Cerebellar cortex (tissue), 1 donor: ENCODE measurements around the gene KCNA3.

Experiments used
- DNase-seq: peaks from one replicate; pipeline ENCODE4 v3.0.0-alpha.2; 2015; ENCODE audit warnings: low spot score

Gene KCNA3

GRCh38 chr1:110674337-110675059, at the start of gene KCNA3:
KCNA3 (minus strand) TSS chr1:110674940; CDS start chr1:110674809, 131 bp downstream.
- DNase-seq = peak; percentile 70

- no peak for DNase-seq
These were observed 48.1 kb upstream of the KCNA3 start for GRCh38 chr1:110722807-110723206.

- no peak for DNase-seq
These were observed 45.2 kb upstream of the KCNA3 start for GRCh38 chr1:110719908-110720307.

- no peak for DNase-seq
These were observed 43.7 kb upstream of the KCNA3 start for GRCh38 chr1:110718452-110718851.

- no peak for DNase-seq
These were observed 42.4 kb upstream of the KCNA3 start for GRCh38 chr1:110717179-110717578.

GRCh38 chr1:110714374-110714995, 39.7 kb upstream of the KCNA3 start:
- DNase-seq = no peak

GRCh38 chr1:110713221-110713620, 38.5 kb upstream of the KCNA3 start:
- no peak for DNase-seq

- no peak for DNase-seq
These were observed 35.6 kb upstream of the KCNA3 start for GRCh38 chr1:110710314-110710713.

GRCh38 chr1:110708974-110709440, 34.3 kb upstream of the KCNA3 start:
- no peak for DNase-seq

GRCh38 chr1:110707232-110707631, 32.5 kb upstream of the KCNA3 start:
- no peak for DNase-seq

- no peak for DNase-seq
These were observed 31.9 kb upstream of the KCNA3 start for GRCh38 chr1:110706621-110707020.

GRCh38 chr1:110702260-110702659, 27.5 kb upstream of the KCNA3 start:
- no peak for DNase-seq

GRCh38 chr1:110700767-110701166, 26.0 kb upstream of the KCNA3 start:
- DNase-seq = no peak

GRCh38 chr1:110697606-110698005, 22.9 kb upstream of the KCNA3 start:
- DNase-seq = no peak

- DNase-seq = no peak
These were observed 22.1 kb upstream of the KCNA3 start for GRCh38 chr1:110696818-110697217.

- DNase-seq = no peak
These were observed 16.1 kb upstream of the KCNA3 start for GRCh38 chr1:110690709-110691365.

- DNase-seq = no peak
These were observed 15.1 kb upstream of the KCNA3 start for GRCh38 chr1:110689868-110690267.

GRCh38 chr1:110688514-110688913, 13.8 kb upstream of the KCNA3 start:
- DNase-seq = no peak

- no peak for DNase-seq
These were observed 12.5 kb upstream of the KCNA3 start for GRCh38 chr1:110687250-110687649.

GRCh38 chr1:110686188-110686587, 11.4 kb upstream of the KCNA3 start:
- no peak for DNase-seq

- no peak for DNase-seq
These were observed 9.8 kb upstream of the KCNA3 start for GRCh38 chr1:110684491-110684890.

GRCh38 chr1:110682898-110683297, 8.2 kb upstream of the KCNA3 start:
- no peak for DNase-seq
